HG02884 (cell line): ENCODE measurements around the gene GPR161.
"Not testable (repeated sequence)": the region's sequence is repeated elsewhere in the genome, so short reads cannot be mapped to it uniquely, and the experiment has no call there.

Experiments
- ATAC-seq: cut with Tn5 transposase; IDR thresholded peaks from one replicate; pipeline ENCODE4 v1.9.1; 2021; ENCODE audit warnings: mild to moderate bottlenecking, moderate library complexity; ENCODE audit not compliant: unreplicated experiment

GPR161 gene

DNA sequence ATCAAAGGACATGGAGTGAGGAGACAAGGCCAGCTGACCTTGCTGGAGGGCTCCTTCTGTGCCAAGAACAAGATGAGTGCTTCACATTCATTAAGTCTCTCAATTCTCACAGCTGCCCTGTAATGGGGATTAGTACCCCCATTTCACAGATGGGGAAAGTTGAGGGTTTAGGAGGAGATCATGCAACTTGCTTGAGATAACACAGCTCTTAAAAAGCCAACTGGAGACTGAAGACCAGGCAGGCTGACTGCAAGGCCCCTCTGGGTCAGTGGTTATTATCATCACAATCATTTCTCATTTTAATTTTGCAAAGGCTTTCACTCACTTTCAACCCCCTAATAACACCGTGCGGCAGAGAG is 46.8 kb downstream of the GPR161 start:
- no peak for ATAC-seq

GRCh38 chr1:168089326-168089978 is 47.3 kb downstream of the GPR161 start:
- ATAC-seq = no peak

GRCh38 chr1:168088511-168089325 is 48.0 kb downstream of the GPR161 start:
- ATAC-seq = no peak

DNA sequence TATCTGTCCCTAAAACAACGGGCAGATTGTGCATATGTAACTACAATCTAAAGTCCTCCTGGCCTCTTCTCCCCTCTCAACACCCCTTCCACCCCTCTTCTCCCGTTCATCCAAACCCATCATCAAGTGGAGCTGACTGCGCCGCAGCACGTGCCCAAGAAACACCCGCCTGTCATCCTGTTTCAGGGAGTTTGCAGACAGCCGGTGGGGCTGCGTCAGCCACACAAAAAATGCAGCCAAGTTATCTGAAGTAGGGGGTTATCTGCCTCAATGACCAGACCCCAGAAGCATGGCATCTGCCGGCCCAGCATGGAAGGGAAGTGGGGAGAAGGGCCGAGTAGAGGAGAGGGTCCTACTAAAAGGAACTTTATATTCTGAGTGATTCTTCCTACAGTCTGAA is 49.0 kb downstream of the GPR161 start:
- no peak for ATAC-seq

DNA sequence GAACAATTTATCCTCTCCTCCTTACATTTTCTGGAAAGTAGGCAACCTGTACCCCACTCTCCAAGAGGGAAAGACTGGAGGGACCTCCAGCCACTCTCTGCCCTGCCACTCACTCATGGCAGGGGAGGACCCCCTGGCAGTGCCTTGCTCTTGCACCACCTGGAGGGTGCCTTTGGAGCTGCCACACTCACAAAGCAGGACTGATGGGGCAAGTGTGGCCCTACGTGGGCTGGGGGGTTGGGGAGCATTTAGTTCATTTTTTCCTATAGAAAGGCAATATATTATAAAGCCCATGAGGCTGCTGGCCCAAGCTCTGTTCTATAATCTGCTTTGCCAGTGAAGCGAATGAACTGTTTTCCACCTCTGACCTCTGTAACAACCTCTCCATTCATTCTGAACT is 50.3 kb downstream of the GPR161 start:
- ATAC-seq = no peak

GRCh38 chr1:168085401-168085872 is 51.3 kb downstream of the GPR161 start:
- ATAC-seq = no peak

- no peak for ATAC-seq
Measured at GRCh38 chr1:168084396-168085231, 52.1 kb downstream of the GPR161 start.

- no peak for ATAC-seq
Measured at GRCh38 chr1:168083456-168084325, 53.0 kb downstream of the GPR161 start.

- ATAC-seq = peak; percentile 89
Measured at GRCh38 chr1:168082008-168082876, 54.5 kb downstream of the GPR161 start.

DNA sequence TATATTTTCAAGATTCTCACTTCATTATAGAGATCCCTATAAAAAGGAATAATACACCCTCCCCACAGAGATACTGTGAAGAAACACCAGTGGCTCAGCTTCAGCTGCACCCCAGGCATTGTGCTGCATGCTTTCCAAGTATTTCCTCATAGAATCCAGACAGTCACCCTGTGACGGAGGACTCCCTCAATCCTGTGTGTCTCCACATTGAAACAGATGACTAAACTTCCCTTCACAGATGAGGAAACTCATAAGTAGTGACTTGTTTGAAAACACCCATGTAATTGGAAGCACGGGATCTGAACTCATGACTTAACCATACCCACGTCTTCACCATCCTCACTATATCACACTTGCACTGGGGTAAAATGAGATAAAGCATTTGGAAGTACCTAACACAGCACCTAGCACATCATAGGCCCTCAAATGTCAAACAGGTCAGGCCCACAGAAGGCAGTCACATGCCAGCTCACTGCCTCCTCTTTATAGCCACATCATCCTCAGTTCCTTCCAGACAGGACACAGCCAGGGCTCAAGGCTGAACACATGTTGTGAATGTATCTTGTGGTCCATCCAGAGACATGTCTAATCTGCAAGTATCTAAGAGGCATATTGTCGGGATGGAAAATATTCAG is 55.2 kb downstream of the GPR161 start:
- ATAC-seq = no peak

DNA sequence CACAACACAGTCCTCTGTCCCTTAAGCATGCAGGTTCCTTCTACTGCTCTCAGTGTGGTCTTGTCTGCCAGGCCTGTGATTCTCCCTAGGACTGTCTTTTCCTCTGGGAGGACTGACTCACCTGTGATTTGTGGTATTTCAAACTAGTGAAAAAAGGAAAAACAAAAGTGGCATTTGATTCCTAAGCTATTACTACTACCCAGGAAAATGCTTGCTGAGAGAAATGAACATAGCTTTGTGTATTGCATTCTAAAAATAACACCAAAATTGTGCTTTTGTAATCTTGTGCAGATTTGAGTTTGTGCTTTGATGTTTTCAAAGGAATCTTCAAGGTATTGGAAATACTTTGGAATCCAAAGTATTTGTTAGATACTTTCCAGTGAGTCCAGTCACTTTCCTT is 57.0 kb downstream of the GPR161 start:
- ATAC-seq = no peak

DNA sequence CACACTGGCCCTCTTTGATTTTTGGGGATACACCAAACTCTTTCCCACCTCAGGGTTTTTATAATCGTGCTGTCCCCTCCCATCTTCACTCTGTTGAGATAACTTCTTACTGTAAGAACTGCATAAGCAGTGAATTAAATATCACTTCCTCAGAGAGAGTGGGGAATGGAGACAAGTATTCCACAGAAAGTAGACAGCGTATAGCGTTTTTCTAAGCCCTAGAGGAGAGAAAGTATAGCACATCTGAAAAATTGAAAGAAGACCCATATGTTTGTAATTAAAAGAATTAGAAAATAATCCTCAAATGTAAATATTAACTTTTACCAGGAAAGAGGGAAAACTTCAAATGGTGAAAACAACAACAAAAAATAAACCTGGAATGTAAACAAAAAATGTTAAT is 67.3 kb downstream of the GPR161 start:
- no peak for ATAC-seq

- no peak for ATAC-seq
Measured at GRCh38 chr1:168065506-168065905, 71.2 kb downstream of the GPR161 start.

DNA sequence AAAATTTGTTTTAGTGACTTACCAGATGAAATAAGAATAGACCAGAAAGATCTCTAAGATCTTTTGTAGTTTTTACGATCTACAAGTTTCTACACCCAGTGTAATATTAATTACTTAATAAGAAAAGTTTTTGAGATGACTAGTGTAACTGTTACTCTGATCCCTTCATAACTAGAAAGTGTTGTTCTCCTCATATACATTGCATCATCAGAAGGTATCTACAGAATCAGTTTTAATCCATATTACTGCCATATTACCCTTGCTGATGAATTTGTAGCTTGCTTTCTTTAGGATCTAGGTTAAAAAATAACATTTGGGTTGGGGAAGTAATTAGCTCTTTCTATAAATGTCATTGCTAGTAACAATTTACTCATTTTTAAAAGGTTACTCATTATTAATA is 72.5 kb downstream of the GPR161 start:
- no peak for ATAC-seq

GRCh38 chr1:168057921-168058320 is 78.8 kb downstream of the GPR161 start:
- ATAC-seq = no peak

DNA sequence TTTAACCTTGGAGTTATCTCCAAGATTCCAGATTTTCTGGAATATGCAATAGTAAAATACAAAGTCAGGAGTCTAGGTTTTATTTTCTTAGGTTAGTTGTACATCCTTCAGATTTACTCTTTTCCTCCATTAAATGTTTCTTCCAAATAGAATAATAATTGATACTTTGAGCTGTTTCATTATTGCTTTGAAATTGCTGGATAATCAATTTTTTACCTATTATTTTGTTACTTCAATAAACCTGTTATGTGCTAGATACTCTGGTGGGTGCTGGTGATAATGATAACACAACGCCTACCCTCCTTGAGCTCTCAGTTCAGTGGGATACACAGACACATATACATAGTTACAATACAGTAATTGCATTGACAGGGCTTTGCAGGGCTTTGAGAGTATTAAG is 79.4 kb downstream of the GPR161 start:
- no peak for ATAC-seq

- ATAC-seq = not testable (repeated sequence)
Measured at GRCh38 chr1:168056152-168056551, 80.6 kb downstream of the GPR161 start.

GRCh38 chr1:168054117-168054516 is 82.6 kb downstream of the GPR161 start:
- no peak for ATAC-seq

DNA sequence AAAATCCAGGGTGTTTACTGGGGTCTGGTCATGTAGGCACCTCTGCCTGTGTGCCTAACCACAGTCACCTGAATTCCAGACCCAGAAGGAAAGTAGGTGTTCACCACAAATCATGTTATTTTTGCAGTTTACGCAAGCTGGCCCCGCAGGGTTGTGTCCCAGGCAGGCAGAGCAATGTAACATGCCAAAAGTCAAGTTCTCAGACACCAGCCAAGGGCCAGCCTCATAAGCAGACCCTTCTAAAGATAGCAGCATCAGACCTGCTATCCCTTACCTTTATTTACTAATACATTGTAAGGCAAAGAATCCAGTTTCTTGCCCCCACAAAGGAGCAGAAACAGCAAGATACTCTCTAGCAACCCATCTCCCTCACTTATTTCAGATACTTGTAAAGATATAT is 83.0 kb downstream of the GPR161 start:
- no peak for ATAC-seq
